Right ventricle myocardium superior (tissue), 1 donor: Measurements from ENCODE around the gene PPP2R5C. TPM values are rescaled to one million over a fixed set of nuclear protein-coding genes. Genes with fewer than 3 reads are reported as not detected.
"Not testable (repeated sequence)": the region's sequence is repeated elsewhere in the genome, so short reads cannot be mapped to it uniquely, and the experiment has no call there.

Source experiments
- ATAC-seq: fragments of 200-7000 bp; cut with Tn5 transposase; one replicate; pipeline ENCODE4 v1.9.1; 2020; ENCODE audit warnings: mild to moderate bottlenecking; ENCODE audit not compliant: poor library complexity
- DNase-seq: peaks from one replicate; pipeline ENCODE4 v3.0.0-alpha.2; 2020
- intact Hi-C: fragments of 100-400 bp; cut with DNase I; formaldehyde crosslinking; loops from one replicate; pipeline ENCODE4 v1.11.2; 2022
- total RNA-seq: library from RNA; stranded (reverse); fragmentation: NEBNext Ultra II Directional; extraction: Animal tissue kit (Norgen Biotek cat#: 25700); gene quantifications from one replicate; pipeline ENCODE4 v1.2.1, GENCODE V29; 2021
- donor health status: DM: no; HTN: yes; CAD: no; lungs with severe emphysema.

Gene PPP2R5C
- total RNA-seq, 1 donor from 2014 or later: 169 TPM

DNA sequence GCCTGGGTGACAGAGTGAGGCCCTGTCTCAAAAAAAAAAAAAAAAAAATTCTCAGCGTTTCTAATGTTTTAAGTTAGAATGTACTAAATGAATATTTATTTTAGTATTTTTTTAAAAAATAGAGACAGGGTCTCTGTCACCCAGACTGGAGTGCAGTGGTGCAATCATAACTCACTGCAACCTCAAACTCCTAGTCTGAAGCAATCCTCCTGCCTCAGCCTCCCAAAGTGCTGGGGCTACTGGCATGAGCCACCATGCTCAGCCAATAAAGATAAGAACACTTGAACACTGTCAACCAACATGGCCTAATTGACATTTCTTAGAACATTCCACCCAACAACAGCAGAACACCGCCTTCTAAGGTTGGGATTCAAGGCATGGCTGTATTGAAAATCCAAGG is 197.8 kb downstream of the PPP2R5C start:
- intact Hi-C loops: loop anchor here (10.0 kb wide), 1 partner anchor 244 kb away; no protein-coding TSS in a partner anchor
- no peak for DNase-seq
- ATAC-seq: no peak

DNA sequence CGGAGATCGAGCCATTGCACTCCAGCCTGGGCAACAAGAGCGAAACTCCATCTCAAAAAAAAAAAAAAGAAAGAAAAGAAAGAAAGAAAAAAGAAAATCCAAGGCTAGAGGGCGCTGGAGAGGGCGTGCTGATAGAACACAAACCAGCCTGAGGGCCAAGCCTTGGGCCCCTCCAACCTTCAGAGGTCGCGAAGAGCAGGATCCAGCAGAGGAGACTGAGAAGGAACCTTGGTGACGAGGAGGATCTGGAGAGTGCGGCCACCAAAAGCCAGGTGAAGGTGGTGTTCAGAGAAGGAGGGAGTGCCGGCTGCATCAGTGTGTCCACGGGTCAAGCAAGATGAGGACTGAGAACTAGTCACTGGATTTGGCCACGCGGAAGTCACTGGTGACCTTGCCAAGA is 198.7 kb downstream of the PPP2R5C start:
- no peak for DNase-seq
- intact Hi-C loops: loop anchor here (5.0 kb wide), 1 partner anchor 188 kb away; no protein-coding TSS in a partner anchor
- no peak for ATAC-seq

DNA sequence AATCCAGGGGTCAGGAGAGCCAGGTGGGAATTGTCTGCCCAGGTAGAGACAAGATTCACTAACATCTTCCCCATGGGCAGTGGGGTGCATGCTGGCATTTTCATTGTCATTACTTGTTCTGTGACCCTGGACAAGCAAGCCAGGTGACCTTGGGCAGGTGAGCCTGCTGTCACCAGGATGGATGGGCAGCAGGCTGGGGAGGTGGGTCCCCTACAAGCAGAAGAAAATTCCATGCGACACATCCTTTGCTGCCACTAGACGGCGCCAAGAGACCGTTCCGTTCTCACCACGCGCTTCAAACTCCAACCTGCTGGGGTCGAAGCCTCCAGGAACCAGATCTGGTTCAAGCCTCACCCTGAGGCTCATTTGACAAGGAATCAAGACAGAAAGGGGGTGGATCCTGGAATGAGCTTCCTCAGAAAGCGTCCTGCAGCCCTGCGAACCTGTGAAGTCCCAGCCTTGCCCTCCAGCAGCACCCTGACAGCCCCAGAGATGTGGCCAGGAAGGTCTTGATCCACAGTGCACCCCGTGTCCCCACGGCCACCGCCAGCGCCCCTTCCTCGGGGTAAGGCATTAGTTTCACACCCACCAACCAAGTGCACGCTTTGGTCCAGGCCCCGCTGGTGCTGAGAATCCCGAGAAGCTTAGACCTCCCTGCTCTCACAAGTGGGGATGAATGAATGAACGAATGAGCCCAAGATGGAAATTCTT is 199.7 kb downstream of the PPP2R5C start:
- peak; percentile 82 for DNase-seq
- peak; percentile 23 for ATAC-seq
- intact Hi-C loops: loop anchor here (5.0 kb wide), 1 partner anchor 189 kb away; no protein-coding TSS in a partner anchor

DNA sequence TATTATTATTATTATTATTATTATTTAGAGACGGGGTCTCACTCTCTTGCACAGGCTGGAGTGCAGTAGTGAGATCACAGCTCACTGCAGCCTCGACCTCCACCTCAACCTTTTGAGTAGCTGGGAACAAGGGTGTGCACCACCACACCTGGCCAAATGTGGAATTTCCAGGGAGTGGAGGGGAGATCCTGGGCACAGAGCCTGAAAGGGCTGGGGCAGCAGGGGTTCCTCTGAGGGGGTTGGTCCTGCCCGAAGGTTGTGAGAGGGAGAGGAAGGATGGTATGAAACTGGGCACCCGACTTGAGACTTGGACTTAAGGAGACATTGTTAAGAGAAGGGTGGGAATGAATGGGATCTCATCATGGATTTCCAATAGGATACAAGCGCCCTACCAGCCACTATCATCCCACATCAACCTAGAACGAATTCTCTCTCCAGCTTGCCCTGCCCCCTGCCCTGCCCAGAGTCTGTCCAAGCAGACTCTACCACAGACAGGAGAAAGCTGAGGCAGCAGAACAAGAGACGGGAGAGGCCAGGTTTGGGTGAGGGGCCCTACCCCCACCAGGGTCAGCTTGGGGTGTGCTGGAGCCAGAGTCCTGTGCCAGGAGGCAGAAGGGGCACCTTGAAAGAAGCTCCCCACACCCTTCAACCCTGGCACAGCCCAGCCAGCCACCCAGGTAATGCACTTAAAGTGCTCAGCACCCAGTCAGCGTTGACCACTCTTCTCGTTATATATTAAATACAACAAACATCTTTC is 200.4 kb downstream of the PPP2R5C start:
- DNase-seq (no peak), ATAC-seq (no peak)
- intact Hi-C loops: loop anchor here (5.0 kb wide), 1 partner anchor 190 kb away; no protein-coding TSS in a partner anchor

DNA sequence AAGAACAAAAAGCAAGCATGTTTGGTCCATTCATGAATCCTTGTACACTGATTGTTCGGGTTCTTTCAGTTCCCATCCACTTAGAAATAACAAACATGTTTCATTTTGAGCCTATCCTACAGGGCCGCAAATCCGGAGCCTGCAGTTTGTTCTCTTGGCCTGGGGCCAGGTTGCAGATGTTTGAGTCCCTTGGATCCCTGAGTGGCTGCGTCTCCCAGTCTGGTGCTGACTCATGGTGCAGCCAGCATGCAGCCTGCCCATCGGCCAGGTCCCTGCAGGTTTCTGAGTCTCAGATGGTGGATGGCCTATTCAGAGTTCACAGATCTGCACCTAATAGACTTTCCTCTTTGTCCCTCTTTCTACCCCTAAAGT is 201.0 kb downstream of the PPP2R5C start:
- ATAC-seq: peak; percentile 4
- peak; percentile 76 for DNase-seq
- intact Hi-C loops: loop anchor here (5.0 kb wide), 1 partner anchor 190 kb away; no protein-coding TSS in a partner anchor

DNA sequence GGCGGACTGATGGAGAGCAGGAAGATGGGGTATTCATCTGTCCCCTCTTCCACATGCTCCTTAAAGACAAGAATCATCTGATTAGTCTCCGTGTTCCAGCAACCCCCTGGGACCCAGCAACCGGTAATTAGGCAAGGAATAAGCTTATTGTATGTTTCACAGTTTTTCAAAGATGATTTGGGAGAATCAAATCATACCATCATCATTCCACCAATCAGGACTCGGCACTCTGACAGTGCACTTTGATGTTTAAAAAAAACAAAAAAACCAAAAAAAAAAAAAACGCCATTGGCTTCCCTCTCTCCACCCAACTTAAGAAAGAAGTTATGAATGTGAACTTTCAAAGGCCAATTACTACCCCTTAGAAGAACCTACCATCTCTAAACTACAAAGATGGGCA is 201.5 kb downstream of the PPP2R5C start:
- DNase-seq (no peak), ATAC-seq (no peak)
- intact Hi-C loops: loop anchor here (5.0 kb wide), 1 partner anchor 191 kb away; no protein-coding TSS in a partner anchor

DNA sequence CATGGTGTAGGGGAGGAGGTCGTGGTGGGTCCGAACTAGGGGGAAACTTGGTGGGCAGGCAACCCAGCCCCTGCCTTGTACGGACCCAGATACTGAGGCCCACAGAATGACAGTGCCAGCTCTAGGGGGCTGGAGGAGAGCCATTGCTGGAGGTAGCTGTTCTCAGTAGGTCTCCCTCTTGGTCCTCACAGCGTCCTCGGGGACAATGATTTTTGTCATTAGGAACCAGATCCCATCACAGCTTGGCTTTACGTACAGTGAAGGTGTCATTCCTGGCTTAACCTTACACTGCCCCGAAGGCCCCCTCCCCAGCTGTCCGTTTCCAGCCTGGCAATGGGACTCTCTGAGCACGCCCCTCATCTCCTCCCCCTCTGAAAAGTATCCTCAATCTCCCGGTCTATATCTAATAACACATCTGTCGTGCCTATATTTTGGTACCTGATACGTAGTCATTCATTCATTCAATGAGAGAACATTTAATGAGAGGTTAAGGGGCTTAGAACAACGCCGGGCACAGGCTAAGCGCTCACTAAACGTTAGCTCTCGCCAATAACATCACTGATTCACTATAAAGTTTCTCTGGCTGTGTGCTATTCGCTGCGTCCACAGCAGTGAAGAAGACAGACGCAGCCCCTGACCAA is 202.3 kb downstream of the PPP2R5C start:
- intact Hi-C loops: loop anchor here (5.0 kb wide), 1 partner anchor 191 kb away; no protein-coding TSS in a partner anchor
- ATAC-seq (no peak), DNase-seq (no peak)

DNA sequence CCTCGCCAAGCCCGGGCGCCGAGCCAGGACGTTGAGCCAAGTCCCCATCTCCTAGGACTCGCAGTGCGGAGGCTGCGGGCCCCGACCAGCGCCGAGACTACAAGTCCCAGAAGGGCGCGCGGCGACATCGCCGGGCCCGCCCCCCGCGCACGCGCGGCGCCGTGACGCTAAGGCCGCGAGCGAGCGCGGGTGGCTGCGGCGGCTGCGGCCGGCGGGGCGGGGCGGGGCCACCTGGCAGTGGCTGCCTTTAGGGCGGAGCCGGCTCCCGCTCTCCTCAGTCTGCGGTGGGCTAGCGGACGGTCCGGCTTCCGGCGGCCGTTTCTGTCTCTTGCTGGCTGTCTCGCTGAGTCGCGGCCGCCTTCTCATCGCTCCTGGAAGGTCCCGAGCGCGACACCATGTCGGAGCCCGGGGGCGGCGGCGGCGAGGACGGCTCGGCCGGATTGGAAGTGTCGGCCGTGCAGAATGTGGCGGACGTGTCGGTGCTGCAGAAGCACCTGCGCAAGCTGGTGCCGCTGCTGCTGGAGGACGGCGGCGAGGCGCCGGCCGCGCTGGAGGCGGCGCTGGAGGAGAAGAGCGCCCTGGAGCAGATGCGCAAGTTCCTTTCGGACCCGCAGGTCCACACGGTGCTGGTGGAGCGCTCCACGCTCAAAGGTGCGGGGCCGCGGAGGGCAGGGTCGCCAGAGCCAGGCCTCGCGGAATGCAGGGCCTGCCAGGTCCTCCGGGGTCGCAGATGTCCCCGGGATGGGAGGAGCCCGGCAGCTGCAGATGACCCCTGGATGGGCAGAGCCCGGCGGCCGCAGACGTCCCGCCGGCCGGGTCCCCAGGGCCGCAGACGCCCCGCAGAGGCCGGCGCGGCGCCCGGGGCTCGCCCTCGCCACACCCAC is 203.0 kb downstream of the PPP2R5C start, which contains the start of gene DYNC1H1:
Gene DYNC1H1 (plus strand): TSS at position 277 of the 884 bp plus-strand sequence. CDS start 119 bp downstream, at position 396.
- DNase-seq (peak; percentile 98), ATAC-seq (peak; percentile 93)
- intact Hi-C loops: loop anchor here (5.0 kb wide), 1 partner anchor 192 kb away; no protein-coding TSS in a partner anchor

DNA sequence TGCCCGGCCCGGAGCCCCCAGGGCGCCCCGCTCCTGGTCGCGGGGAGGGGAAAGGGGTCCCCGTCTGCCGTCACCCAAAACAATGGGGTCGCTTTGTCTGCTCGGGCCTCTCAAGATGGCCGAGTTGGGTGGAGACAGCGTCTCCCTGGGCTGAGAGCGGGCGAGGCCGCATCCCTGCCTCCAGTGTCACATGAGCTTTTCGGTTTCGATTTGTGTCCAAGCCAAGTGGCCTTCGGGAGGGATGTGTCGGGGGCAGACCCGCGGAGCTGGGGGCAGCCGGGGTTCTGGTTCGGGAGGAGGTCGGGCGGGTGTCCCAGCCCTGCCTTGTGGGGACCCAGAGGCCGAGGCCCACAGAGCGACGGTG is 203.7 kb downstream of the PPP2R5C start:
- DNase-seq: peak; percentile 80
- ATAC-seq: peak; percentile 36
- intact Hi-C loops: no loop called here

DNA sequence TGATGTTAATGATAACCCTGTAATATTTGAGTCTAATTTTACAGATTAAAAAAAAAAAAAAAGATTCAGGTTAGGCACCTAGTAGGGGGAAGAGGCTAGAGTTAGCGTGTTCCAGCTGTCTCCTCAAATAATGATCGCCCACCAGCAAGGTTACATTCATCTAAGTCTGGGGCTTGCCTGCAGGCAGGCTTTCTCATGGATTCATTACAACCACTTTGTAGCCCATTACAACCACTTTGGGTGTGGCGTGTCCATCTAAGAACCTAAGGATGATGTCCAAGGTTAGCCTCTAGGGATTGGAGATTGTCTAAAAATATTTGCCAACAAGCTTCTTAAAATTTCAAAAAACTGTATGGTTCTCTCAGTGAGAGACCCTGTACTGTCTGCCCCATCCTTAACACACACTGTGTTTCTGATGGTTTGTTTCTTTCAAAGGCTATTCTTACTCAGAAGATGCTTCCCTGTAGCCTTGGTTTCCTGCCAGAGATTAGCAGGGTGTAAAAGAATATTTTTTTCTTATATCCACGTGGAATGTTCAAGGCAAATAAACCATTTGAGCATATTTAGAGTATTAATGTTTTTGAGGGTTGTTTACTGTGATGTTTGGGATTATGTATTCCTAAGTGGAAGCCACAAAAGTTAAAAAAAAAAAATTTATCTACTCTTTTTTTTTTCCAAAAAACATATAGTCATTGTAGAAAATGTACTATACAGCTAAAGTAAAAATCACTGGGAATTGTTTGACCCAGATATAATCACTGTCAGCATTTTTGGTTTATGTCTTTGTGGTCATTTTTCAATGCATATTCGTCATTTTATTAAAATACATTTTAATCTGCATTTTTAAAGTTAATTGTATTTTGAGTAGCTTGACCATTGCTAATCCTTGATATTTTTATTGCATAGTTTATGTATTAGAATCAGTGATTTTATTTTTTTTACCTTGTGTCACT is 204.5 kb downstream of the PPP2R5C start:
- DNase-seq (no peak), ATAC-seq (no peak)
- intact Hi-C loops: no loop called here

DNA sequence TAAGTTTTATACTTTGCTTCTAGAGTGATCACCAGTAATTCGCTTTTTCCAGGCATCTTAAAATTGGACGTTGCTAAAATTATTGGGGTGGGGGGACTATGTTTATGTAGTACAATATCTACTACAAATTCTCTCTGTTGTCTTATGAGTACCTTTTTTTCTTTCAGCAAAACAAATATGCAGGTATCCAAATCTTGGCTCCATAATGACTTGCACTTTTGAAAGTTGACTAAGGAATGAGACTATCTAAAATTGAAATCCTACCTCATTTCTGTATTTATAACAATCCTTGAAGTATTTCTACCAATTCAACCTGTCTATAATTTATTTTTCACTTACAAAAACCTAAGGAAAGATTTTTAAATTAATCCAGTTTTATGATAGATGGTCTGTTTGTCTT is 205.2 kb downstream of the PPP2R5C start:
- intact Hi-C loops: no loop called here
- no peak for ATAC-seq
- no peak for DNase-seq

DNA sequence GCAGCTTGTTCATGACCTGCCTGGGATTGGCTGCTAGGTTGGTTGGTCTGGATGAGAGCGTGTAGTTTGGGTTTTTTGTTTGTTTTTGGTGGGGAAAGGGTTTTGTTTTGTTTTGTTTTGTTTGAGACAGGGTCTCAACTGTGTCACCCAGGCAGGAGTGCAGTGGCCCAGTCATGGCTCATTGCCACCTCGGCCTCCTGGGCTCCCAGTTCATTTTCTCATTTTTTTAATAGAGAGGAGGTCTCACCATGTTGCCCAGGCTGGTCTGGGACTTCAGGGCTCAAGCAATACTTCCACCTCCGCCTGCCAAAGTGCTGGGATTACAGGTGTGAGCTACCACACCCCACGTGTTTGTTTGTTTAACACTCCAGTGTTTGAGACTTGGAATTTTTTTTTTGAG is 206.7 kb downstream of the PPP2R5C start:
- intact Hi-C loops: no loop called here
- ATAC-seq (no peak), DNase-seq (no peak)

DNA sequence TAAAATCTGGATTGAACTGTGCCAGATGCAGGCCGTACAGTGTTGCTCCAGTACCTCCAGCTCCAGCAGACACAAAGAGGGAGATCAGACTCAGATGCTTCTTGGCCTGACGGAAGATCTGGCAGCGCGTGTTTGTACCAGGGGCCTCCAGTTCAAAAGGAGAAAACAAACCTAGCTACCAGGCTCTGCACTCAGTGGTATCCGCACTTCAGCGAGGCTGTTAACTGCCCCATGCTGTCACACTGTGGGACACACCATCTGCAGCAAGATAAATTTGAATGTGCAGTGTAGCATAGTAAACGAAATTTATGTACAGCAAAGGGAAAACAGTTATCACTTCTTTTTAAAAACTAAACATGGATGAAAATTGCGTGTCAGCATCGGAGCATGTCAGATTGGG is 208.0 kb downstream of the PPP2R5C start:
- intact Hi-C loops: no loop called here
- ATAC-seq: no peak
- DNase-seq: no peak

DNA sequence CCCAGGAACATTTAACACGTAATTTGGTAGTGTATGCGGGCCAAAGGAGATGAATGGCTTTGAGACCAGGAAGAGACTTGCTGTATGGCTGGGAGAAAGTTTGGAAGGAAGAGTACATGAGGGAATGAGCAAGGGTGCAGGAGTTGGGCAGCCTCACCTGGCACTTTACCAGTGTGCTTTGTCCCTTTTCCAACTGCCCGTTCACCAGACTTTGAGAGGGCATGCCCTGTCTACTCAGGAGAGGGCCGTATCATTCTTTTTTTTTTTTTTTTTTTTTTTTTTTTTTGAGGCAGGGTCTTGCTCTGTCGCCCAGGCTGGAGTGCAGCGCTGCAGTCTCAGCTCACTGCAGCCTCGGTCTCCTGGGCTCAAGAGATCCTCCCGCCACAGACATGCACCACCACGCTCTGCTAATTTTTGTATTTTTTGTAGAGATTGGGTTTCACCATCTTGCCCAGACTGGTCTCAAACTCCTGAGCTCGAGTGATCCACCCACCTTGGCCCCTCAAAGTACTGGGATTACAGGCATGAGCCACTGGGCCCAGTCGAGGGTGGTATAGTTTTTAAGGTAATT is 209.4 kb downstream of the PPP2R5C start:
- peak; percentile 17 for ATAC-seq
- intact Hi-C loops: no loop called here
- no peak for DNase-seq

DNA sequence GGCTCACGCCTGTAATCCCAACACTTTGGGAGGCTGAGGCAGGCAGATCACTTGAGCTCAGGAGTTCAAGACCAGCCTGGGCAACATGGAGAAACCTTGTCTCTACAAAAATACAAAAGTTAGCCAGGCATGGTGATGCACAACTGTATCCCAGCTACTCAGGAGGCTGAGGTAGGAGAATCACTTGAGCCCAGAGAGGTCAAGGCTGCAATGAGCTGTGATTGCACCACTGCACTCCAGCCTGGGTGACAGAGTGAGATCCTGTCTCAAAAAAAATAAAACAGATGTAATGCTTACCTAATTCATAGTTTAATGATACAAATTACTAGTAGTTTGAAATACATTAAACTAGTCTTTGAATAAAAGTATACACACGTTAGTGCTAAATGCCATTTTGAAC is 209.9 kb downstream of the PPP2R5C start:
- intact Hi-C loops: not testable (repeated sequence)

DNA sequence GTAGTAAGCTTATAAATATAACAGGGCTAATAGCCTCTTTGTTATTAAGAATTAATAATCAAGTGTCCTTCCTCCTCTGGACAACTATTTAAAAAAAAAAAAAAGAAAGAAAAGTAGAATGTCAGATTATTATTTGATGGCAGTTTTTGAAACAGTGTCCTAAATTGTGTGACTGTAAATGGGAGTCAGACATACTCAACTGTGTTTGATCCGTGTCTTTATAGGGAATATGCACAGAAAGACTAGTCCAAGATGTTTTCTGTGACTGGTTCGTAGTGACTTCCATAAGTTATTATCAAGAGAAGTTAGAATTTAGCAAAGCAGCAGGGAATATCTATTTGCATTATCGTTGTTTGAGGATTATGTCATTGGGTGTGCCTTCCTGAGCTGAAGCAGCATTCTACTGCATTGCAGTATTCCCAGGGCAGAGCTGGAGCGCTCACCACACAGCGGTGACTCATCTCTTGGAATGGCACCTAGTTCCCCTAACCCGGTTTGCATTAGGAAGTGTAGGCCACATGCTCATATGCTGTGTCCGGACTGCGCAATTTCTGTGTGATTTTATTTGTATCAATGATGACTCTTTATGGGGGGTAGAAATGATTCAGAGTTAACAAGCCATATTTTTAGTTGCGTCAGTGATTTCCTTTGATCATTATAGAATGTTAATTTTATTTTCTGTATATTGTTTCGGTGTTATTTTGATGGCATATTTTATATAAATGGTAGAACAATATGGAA is 210.8 kb downstream of the PPP2R5C start:
- peak; percentile 95 for ATAC-seq
- DNase-seq: peak; percentile 82
- intact Hi-C loops: no loop called here

More for the DNA sequence above, 209.9 kb downstream of the PPP2R5C start:
- ATAC-seq, DNase-seq: not testable (repeated sequence)
